SK-N-MC (cell line): Measurements from ENCODE around the gene AMZ1.

ENCODE experiments used
- EZH2 ChIP-seq: fragments of 200-600 bp; sonication (generic); IDR thresholded peaks from one replicate; pipeline ENCODE4 v1.6.1; 2017; ENCODE audit warnings: antibody characterized with exemption
- POLR2AphosphoS5 ChIP-seq: IDR thresholded peaks from 2 replicates; pipeline ENCODE4 v1.6.1; 2012; ENCODE audit warnings: mild to moderate bottlenecking, low read depth, low read length, borderline replicate concordance

- TF ChIP-seq POLR2AphosphoS5 (no peak), EZH2 (no peak)
Measured at GRCh38 chr7:2754086-2754485, 66.1 kb downstream of the AMZ1 start.
